Endothelial cell (in vitro differentiated cells): ENCODE results near the gene BNC2. TPM values are rescaled to one million over a fixed set of nuclear protein-coding genes. Genes with fewer than 3 reads are reported as not detected.

Experiments
- DNase-seq: peaks from one replicate; pipeline ENCODE4 v3.0.0; 2021; ENCODE audit warnings: low spot score
- H3K27ac Mint-ChIP-seq: one replicate; pipeline ENCODE4 v1.8.0; 2021; ENCODE audit warnings: mixed read lengths, inconsistent platforms; ENCODE audit not compliant: unreplicated experiment
- H3K27me3 Mint-ChIP-seq: one replicate; pipeline ENCODE4 v1.8.0; 2021; ENCODE audit warnings: mild to moderate bottlenecking, moderate library complexity, mixed read lengths, inconsistent platforms; ENCODE audit not compliant: unreplicated experiment
- H3K36me3 Mint-ChIP-seq: one replicate; pipeline ENCODE4 v1.8.0; 2021; ENCODE audit warnings: mild to moderate bottlenecking, low read depth, mixed read lengths, inconsistent platforms; ENCODE audit not compliant: unreplicated experiment
- H3K4me1 Mint-ChIP-seq: one replicate; pipeline ENCODE4 v1.8.0; 2021; ENCODE audit warnings: mild to moderate bottlenecking, mixed read lengths, inconsistent platforms; ENCODE audit not compliant: unreplicated experiment
- H3K4me3 Mint-ChIP-seq: one replicate; pipeline ENCODE4 v1.8.0; 2021; ENCODE audit warnings: mild to moderate bottlenecking, mixed read lengths, inconsistent platforms; ENCODE audit not compliant: unreplicated experiment
- H3K9me3 Mint-ChIP-seq: one replicate; pipeline ENCODE4 v1.8.0; 2021; ENCODE audit warnings: mixed read lengths, inconsistent platforms; ENCODE audit not compliant: unreplicated experiment
- CTCF ChIP-seq: fragments of 200-600 bp; sonication (generic); IDR thresholded peaks from one replicate; pipeline ENCODE4 v1.5.0; 2021; ENCODE audit warnings: antibody characterized with exemption; ENCODE audit not compliant: unreplicated experiment
- total RNA-seq: library from RNA; stranded (reverse); fragmentation: NEBNext Ultra II Directional; extraction: Animal tissue kit (Norgen Biotek cat#: 25700); gene quantifications from one replicate; pipeline ENCODE4 v1.2.1, GENCODE V29; 2021; ENCODE audit not compliant: unreplicated experiment

Gene BNC2
- total RNA-seq, 1 donor from 2014 or later, result 20.1 TPM

DNA sequence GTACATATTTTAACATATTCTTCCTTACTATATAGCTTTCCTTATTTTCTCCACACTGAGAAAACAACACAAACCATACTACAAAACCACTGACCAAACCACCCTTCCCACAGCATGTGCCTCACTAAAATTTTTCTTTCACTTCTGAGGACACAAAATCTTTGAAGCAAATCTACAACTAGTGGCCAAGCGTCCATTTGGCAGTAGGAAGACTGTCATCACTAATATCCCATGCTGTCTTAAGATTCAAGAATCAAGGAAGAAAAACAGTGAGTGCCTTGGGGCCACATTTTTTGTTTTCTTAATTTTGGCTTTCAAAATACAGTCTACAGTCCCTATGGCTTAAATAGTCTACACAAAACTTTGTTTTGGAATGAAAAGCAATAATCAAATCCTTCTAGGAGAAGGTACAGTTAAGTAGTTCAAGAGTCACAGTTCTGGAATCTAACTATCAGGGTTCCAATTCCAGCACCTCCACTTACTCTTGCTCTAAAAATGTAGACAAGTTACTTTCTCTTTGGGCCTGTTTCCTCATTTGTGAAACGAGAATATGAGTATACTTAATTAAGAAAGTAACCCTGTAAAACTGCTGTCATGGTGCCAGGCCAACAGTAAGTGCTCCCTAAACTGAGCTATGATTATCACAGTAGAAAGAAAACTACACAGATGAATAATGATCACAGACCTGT is 227.9 kb downstream of the BNC2 start:
- Mint-ChIP-seq H3K4me1 (peaks cover 5% of the 10 kb centered on the region), H3K27ac (no peak overlapping the region), H3K4me3 (no peak overlapping the region), H3K36me3 (no peaks in the 10 kb centered on the region), H3K27me3 (no peaks in the 10 kb centered on the region), H3K9me3 (no peaks in the 10 kb centered on the region)
- no peak for DNase-seq
- TF ChIP-seq CTCF, result no peak

DNA sequence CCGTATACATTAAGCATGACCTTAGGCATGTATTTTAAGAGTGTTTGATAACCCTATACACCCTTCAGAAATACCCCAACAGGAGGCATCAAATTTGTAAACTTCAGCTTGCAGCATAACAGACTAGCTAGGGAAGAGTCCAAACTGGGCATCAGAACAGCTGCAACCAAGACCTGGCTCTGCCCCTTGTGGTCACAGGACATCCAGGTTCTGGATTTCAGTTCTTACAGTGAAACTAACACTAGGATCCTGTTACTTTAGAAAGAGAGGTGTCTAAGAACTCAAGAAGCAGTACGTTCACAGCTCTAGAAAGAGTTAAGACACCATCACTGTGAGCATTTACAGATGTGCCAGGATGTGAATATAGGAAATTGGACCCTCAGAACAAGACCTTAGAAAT is 229.8 kb downstream of the BNC2 start:
- no peaks in the 10 kb centered on the region for H3K4me1 Mint-ChIP-seq

GRCh38 chr9:16639644-16640043 is 230.8 kb downstream of the BNC2 start:
- TF ChIP-seq CTCF, result no peak
- DNase-seq, result no peak
- no peaks in the 10 kb centered on the region for H3K4me1 Mint-ChIP-seq
- no peak overlapping the region for H3K27ac Mint-ChIP-seq
- H3K27me3 Mint-ChIP-seq, result no peaks in the 10 kb centered on the region
- no peaks in the 10 kb centered on the region for H3K36me3 Mint-ChIP-seq
- no peaks in the 10 kb centered on the region for H3K9me3 Mint-ChIP-seq
- H3K4me3 Mint-ChIP-seq, result no peak overlapping the region

More for the DNA sequence above, 229.8 kb downstream of the BNC2 start:
- H3K36me3 Mint-ChIP-seq, result no peaks in the 10 kb centered on the region
- H3K27me3 Mint-ChIP-seq, result no peaks in the 10 kb centered on the region
- no peak overlapping the region for H3K27ac Mint-ChIP-seq
- no peak for TF ChIP-seq CTCF
- no peak for DNase-seq
- no peaks in the 10 kb centered on the region for H3K9me3 Mint-ChIP-seq
- no peak overlapping the region for H3K4me3 Mint-ChIP-seq

DNA sequence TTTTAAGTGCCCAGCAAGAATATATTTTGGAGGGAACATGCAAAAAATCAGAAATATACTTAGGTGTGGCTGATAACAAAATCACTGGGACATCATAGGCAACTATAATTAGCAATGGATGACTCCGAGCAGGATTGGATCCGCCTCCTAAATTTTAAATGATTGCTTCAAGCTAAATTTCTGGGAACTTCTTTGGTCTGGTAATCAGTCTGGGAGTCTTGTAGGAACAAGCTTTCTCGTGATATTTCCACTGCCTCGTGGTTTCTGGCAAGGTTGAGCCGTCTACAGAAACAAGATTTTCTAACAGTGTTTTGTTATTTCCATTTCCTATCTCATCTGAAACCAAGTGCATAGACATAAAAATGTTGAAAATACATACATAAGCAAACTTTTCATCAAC is 232.6 kb downstream of the BNC2 start:
- no peak for DNase-seq
- Mint-ChIP-seq H3K36me3 (no peaks in the 10 kb centered on the region), H3K27ac (no peak overlapping the region), H3K27me3 (no peaks in the 10 kb centered on the region), H3K4me3 (no peak overlapping the region), H3K9me3 (no peaks in the 10 kb centered on the region), H3K4me1 (no peaks in the 10 kb centered on the region)
- no peak for TF ChIP-seq CTCF

DNA sequence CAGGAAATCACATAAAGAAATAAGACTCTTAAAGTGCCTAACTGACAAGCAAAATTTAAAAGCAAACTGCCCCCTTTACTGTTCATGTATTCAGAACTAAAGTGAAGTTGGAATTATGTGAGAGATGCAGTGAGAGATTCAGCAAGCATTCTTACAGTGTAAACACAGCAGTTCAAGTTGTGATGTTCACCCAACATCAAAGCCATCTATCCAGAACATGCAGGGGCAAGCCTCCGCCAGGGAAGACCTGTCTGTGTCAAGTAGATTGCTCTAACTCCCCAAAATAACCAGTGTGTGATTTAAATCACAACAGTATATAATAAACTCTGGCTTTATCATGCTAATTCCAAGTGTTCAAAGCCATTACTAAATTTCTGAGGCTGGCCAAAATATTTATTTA is 233.3 kb downstream of the BNC2 start:
- no peaks in the 10 kb centered on the region for H3K36me3 Mint-ChIP-seq
- H3K27me3 Mint-ChIP-seq, result no peaks in the 10 kb centered on the region
- no peak overlapping the region for H3K4me3 Mint-ChIP-seq
- TF ChIP-seq CTCF, result no peak
- no peak for DNase-seq
- H3K27ac Mint-ChIP-seq, result no peak overlapping the region
- no peaks in the 10 kb centered on the region for H3K4me1 Mint-ChIP-seq
- no peaks in the 10 kb centered on the region for H3K9me3 Mint-ChIP-seq
